IMR-90 (cell line): Measurements from ENCODE around the gene ITPK1. TPM values are rescaled to one million over a fixed set of nuclear protein-coding genes. Genes with fewer than 3 reads are reported as not detected.

Source experiments
- ATAC-seq: fragments of 200-7000 bp; cut with Tn5 transposase; 2 replicates; pipeline ENCODE4 v1.9.1; 2020; ENCODE audit warnings: low read depth, mild to moderate bottlenecking, moderate library complexity
- BruUV-seq: library from RNA; stranded (reverse); fragments of 400-500 nt; replicated peaks from 2 replicates; lab custom pipeline; 2021; lab: Mats Ljungman, UMichigan
- CTCF ChIA-PET: fragments of 300-600 bp; formaldehyde crosslinking; extraction: SDS; loops from one replicate; lab custom pipeline; 2021; ENCODE audit warnings: antibody characterized with exemption; lab: Yijun Ruan, JAX
- POLR2A ChIA-PET: fragments of 300-600 bp; sonication (Branson Sonifier 250); formaldehyde crosslinking; loops from one replicate; lab custom pipeline; 2022; ENCODE audit warnings: antibody characterized with exemption; ENCODE audit not compliant: unreplicated experiment; lab: Charles Lee
- DNase-seq: peaks from one replicate; pipeline ENCODE4 v3.0.0; 2013
- H2AFZ ChIP-seq: replicated peaks from 2 replicates; pipeline ENCODE3; 2013; ENCODE audit warnings: low read length, mild to moderate bottlenecking; ENCODE audit not compliant: poor library complexity
- H2AK5ac ChIP-seq: 2 replicates; pipeline ENCODE4 v1.6.1; 2013; ENCODE audit warnings: low read depth, low read length, inconsistent platforms
- H2AK9ac ChIP-seq: replicated peaks from 2 replicates; pipeline ENCODE3; 2013; ENCODE audit warnings: mild to moderate bottlenecking, low read depth, low read length, moderate library complexity; ENCODE audit not compliant: poor library complexity
- H2BK120ac ChIP-seq: 2 replicates; pipeline ENCODE4 v1.6.1; 2013; ENCODE audit warnings: low read depth, low read length, inconsistent platforms
- H2BK15ac ChIP-seq: 3 replicates; pipeline ENCODE4 v1.6.1; 2013; ENCODE audit warnings: low read depth, low read length, inconsistent platforms
- H2BK20ac ChIP-seq: 2 replicates; pipeline ENCODE4 v1.6.1; 2013; ENCODE audit warnings: low read depth, mild to moderate bottlenecking, inconsistent platforms, low read length, moderate library complexity
- H2BK5ac ChIP-seq: 2 replicates; pipeline ENCODE4 v1.6.1; 2013; ENCODE audit warnings: mild to moderate bottlenecking, low read depth, low read length, inconsistent platforms; ENCODE audit not compliant: poor library complexity, severe bottlenecking
- H3K14ac ChIP-seq: replicated peaks from 2 replicates; pipeline ENCODE4 v1.6.1; 2013; ENCODE audit warnings: low read depth, low read length, inconsistent platforms
- H3K18ac ChIP-seq: 2 replicates; pipeline ENCODE4 v1.6.1; 2013; ENCODE audit warnings: low read depth, low read length, control low read depth
- H3K23ac ChIP-seq: 2 replicates; pipeline ENCODE4 v1.6.1; 2013; ENCODE audit warnings: low read depth, low read length, inconsistent platforms
- H3K27ac ChIP-seq: 2 replicates; pipeline ENCODE4 v1.5.1; 2013; ENCODE audit warnings: mild to moderate bottlenecking, control low read depth, low read length; ENCODE audit not compliant: insufficient read depth
- H3K27me3 ChIP-seq: 2 replicates; pipeline ENCODE4 v1.6.1; 2013; ENCODE audit warnings: low read length; ENCODE audit not compliant: control insufficient read depth, insufficient read depth
- H3K36me3 ChIP-seq: 2 replicates; pipeline ENCODE4 v1.6.1; 2013; ENCODE audit warnings: low read length, mixed read lengths; ENCODE audit not compliant: control insufficient read depth, insufficient read depth
- H3K4ac ChIP-seq: 2 replicates; pipeline ENCODE4 v1.6.1; 2013; ENCODE audit warnings: low read depth, low read length, inconsistent platforms
- H3K4me1 ChIP-seq: 2 replicates; pipeline ENCODE4 v1.6.1; 2013; ENCODE audit warnings: low read length, mixed read lengths; ENCODE audit not compliant: control insufficient read depth, insufficient read depth
- H3K4me2 ChIP-seq: 2 replicates; pipeline ENCODE4 v1.6.1; 2013; ENCODE audit warnings: low read depth, mild to moderate bottlenecking, control low read depth, low read length, moderate library complexity
- H3K4me3 ChIP-seq: 2 replicates; pipeline ENCODE4 v1.5.1; 2013; ENCODE audit warnings: low read depth, mild to moderate bottlenecking, control low read depth, low read length, moderate library complexity; ENCODE audit not compliant: insufficient read depth
- H3K56ac ChIP-seq: 2 replicates; pipeline ENCODE4 v1.6.1; 2013; ENCODE audit warnings: low read length, inconsistent platforms; ENCODE audit not compliant: insufficient read depth; ENCODE audit errors: extremely low read depth
- H3K79me1 ChIP-seq, 2 experiments: 2 replicates each; pipeline ENCODE4 v1.6.1; 2013; ENCODE audit warnings: low read length in 2 of 2, inconsistent platforms in 1 of 2, low read depth in 1 of 2
- H3K9ac ChIP-seq: 2 replicates; pipeline ENCODE4 v1.6.1; 2013; ENCODE audit warnings: low read depth, low read length, control low read depth
- H3K9me1 ChIP-seq: 2 replicates; pipeline ENCODE4 v1.6.1; 2013; ENCODE audit warnings: low read length, inconsistent platforms; ENCODE audit not compliant: insufficient read depth
- H3K9me3 ChIP-seq: 2 replicates; pipeline ENCODE4 v1.6.1; 2013; ENCODE audit warnings: low read length; ENCODE audit not compliant: control insufficient read depth, insufficient read depth
- H4K20me1 ChIP-seq: 2 replicates; pipeline ENCODE4 v1.6.1; 2013; ENCODE audit warnings: low read length, inconsistent platforms; ENCODE audit not compliant: insufficient read depth
- H4K5ac ChIP-seq: 2 replicates; pipeline ENCODE4 v1.6.1; 2013; ENCODE audit warnings: mild to moderate bottlenecking, low read depth, low read length, control low read depth
- H4K8ac ChIP-seq, 2 experiments: 2 replicates each; pipeline ENCODE4 v1.6.1; 2013; ENCODE audit warnings: low read depth in 2 of 2, low read length in 2 of 2, control low read depth in 1 of 2, inconsistent platforms in 1 of 2
- H4K91ac ChIP-seq: 2 replicates; pipeline ENCODE4 v1.6.1; 2013; ENCODE audit warnings: low read depth, low read length, inconsistent platforms; ENCODE audit not compliant: insufficient read depth
- RAD21 ChIP-seq: IDR thresholded peaks from 2 replicates; pipeline ENCODE4 v1.6.1; 2012; ENCODE audit warnings: low read length, improper control_type of control experiment
- RFX5 ChIP-seq: IDR thresholded peaks from 2 replicates; pipeline ENCODE4 v1.8.0; 2012; ENCODE audit warnings: low read depth, mild to moderate bottlenecking, low read length, moderate library complexity
- WGBS, 2 experiments: methylation state at CpG; one replicate each; pipeline versions ENCODE4 v1.1.5 to v1.1.7; 2013; ENCODE audit warnings: missing lambda C conversion rate in 2 of 2; ENCODE audit not compliant: insufficient read length in 1 of 2; ENCODE audit errors: extremely low coverage in 2 of 2; 5-methylcytosine and 5-hydroxymethylcytosine counted together
- dilution Hi-C: fragments of 300-500 bp; cut with HindIII; formaldehyde crosslinking; loops from one replicate; pipeline ENCODE4 v1.14.3; 2018; ENCODE audit warnings: low sequenced_read_pairs; ENCODE audit not compliant: unreplicated experiment
- in situ Hi-C: fragments of 300-500 bp; cut with MboI; formaldehyde crosslinking; loops from 3 replicates; pipeline ENCODE4 v1.14.3; 2019; ENCODE audit warnings: low sequenced_read_pairs, inconsistent platforms, mixed read lengths
- intact Hi-C: fragments of 100-400 bp; cut with micrococcal nuclease; formaldehyde crosslinking; loops from 2 replicates; pipeline ENCODE4 v1.10.0; 2022
- polyA plus RNA-seq, 3 experiments: library from polyadenylated mRNA; depleted of rRNA; stranded (reverse); fragments of >200 nt; gene quantifications; 2 replicates each; pipeline ENCODE4 v1.2.3, GENCODE V29; 2012; ENCODE audit warnings: low replicate concordance in 1 of 3
- total RNA-seq: library from RNA; depleted of rRNA; stranded (reverse); fragments of >200 nt; gene quantifications from 2 replicates; pipeline ENCODE4 v1.2.3, GENCODE V29; 2012

ITPK1 gene
- total and polyA plus RNA-seq, 2 of the 4 experiments (the other 2 are of a cell fraction): 21.7 to 26.9 TPM

DNA sequence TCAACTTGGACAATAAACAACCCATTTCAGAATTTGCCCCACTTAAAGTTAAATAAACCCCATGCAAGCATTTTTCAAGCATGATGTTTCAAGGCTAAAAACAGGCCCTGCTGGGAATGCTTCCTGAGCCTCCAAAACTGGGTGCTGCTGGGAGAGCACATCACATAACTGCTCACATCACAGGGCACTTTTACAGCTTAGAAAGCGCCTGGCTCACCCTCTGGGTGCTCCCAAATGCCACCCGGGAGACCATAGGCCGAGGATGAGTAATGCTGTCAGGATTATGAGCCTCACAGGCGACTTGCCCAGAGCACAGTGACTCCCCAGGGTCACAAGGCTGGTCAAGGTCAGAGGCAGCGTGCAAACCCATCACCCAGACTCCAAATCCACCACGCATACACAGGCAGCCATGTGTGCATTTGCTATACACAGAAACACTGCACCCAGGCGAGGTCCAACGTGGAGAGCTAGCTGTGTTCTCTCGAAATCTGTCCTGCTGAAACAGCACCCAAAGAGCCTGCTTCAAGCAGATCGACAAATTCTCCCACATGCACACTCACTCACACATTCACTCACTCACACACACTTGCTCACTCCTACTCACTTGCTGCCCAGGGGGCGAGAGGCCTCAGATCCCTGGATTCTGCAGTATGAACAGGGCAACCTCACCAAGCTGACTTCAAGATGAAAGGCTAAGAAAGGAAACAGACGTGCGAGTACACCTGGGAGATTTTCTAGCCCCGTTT is 58.7 kb downstream of the ITPK1 start (continued):
- TF ChIP-seq RFX5: no peak

GRCh38 chr14:93056166-93056839 is 59.4 kb downstream of the ITPK1 start:
- Histone ChIP-seq H3K56ac (no peak overlapping the region), H2AK9ac (peak overlapping the region; percentile 28), H3K4me1 (peaks cover 13% of the 10 kb centered on the region; the same call in 1 of the 2 replicates), H3K4me3 (no peak overlapping the region), H3K18ac (no peak overlapping the region), H4K20me1 (peaks cover 14% of the 10 kb centered on the region), H3K9me3 (no peaks in the 10 kb centered on the region), H3K23ac (no peak overlapping the region), H2BK5ac (no peak overlapping the region), H2AFZ (no peak overlapping the region), H3K27ac (no peak overlapping the region), H2BK120ac (no peak overlapping the region), H2AK5ac (no peak overlapping the region; the same call in 1 of the 2 replicates), H4K91ac (no peak overlapping the region), H2BK15ac (no peak overlapping the region), H3K9ac (no peak overlapping the region), H3K36me3 (no peaks in the 10 kb centered on the region), H4K5ac (no peak overlapping the region), H3K4ac (no peak overlapping the region), H3K9me1 (no peaks in the 10 kb centered on the region; the same call in 1 of the 2 replicates), H3K79me1 (no peaks in the 10 kb centered on the region), H4K8ac (no peak overlapping the region), H3K27me3 (peaks cover 5% of the 10 kb centered on the region; the same call in 1 of the 2 replicates), H3K14ac (no peak overlapping the region), H2BK20ac (no peak overlapping the region), H3K4me2 (no peak overlapping the region)
- no TSS peak for BruUV-seq
- WGBS, 2 experiments: no CpG with 5 or more reads among the region's 5 CpGs
- peak; percentile 71 for ATAC-seq
- ChIA-PET CTCF (interaction anchor here (0.5 to 1.0 kb wide), 2 partner anchors 57 to 1756 kb away, joined by 3 read pairs; no protein-coding TSS in a partner anchor), POLR2A (no interaction called here)
- intact Hi-C loops: no loop called here
- in situ Hi-C loops: no loop called here
- no peak for DNase-seq
- no peak for TF ChIP-seq RAD21
- dilution Hi-C loops: no loop called here
